ENCODE results near the gene NID2. TPM values are rescaled to one million over a fixed set of nuclear protein-coding genes. Genes with fewer than 3 reads are reported as not detected.

The NID2 gene
- total RNA-seq, 1 experiment from 2014 or later = 6.6 TPM

DNA sequence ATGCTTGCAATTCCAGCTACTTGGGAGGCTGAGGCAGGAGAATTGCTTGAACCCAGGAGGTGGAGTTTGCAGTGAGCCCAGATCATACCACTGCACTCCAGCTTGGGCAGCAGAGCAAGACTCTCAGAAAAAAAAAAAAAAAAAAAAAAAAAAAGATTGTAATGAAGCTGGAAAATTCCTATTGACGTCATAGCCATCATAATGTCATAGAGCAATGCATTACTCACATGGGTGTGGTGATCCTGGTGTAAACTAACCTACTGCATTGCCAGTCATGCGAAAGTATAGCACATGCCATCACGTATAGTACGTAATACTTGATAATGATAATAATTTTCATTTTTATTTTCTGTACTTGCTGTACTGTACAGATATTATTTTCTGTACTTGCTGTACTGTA, 42.7 kb upstream of the NID2 start:
- no peak for DNase-seq
- H2AK5ac ChIP-seq (ENCODE audit: insufficient read length, low read length) = no peak overlapping the region
- no CpG with 5 or more reads among the region's 4 CpGs for WGBS (ENCODE audit: extremely low coverage, insufficient read length, low lambda C conversion rate)
- no peak overlapping the region for H2AFZ ChIP-seq (ENCODE audit: low read length)
- H3K4me2 ChIP-seq (ENCODE audit: insufficient read depth, insufficient read length, low read length) = no peak overlapping the region
- H4K91ac ChIP-seq (ENCODE audit: insufficient read length, low read depth, low read length) = no peak overlapping the region
- no peak overlapping the region for H3T11ph ChIP-seq (ENCODE audit: low read length)
- no peak overlapping the region for H2BK120ac ChIP-seq (ENCODE audit: low read depth, low read length, poor library complexity, severe bottlenecking)
- Mint-ChIP-seq H3K36me3 (ENCODE audit: insufficient read depth in 1 of 3, low read depth in 3 of 3) (no peaks in the 10 kb centered on the region), H3K4me3 (no peak overlapping the region), H3K27ac (no peak overlapping the region), H3K9me3 (no peaks in the 10 kb centered on the region), H3K4me1 (no peaks in the 10 kb centered on the region), H3K27me3 (ENCODE audit: low read depth) (no peaks in the 10 kb centered on the region)
- no peaks in the 10 kb centered on the region for H3K23me2 ChIP-seq (ENCODE audit: insufficient read length, low read depth, low read length, poor library complexity, severe bottlenecking)
- H2BK12ac ChIP-seq (ENCODE audit: insufficient read length, low read depth, low read length) = no peak overlapping the region
- H3K4ac ChIP-seq (ENCODE audit: low read depth, low read length) = no peak overlapping the region
- no peak overlapping the region for H2BK20ac ChIP-seq (ENCODE audit: low read depth, low read length, poor library complexity, severe bottlenecking)
- H3K79me1 ChIP-seq (ENCODE audit: insufficient read depth, low read depth, low read length, poor library complexity, severe bottlenecking) = no peaks in the 10 kb centered on the region
- no peak overlapping the region for H3K27ac ChIP-seq (ENCODE audit: insufficient read length, low read depth, low read length)
- no peaks in the 10 kb centered on the region for H3K79me2 ChIP-seq (ENCODE audit: insufficient read depth, low read length)
- H4K5ac ChIP-seq (ENCODE audit: insufficient read length, low read depth, low read length) = no peak overlapping the region
- H3K18ac ChIP-seq (ENCODE audit: insufficient read length, low read depth, low read length) = no peak overlapping the region
- H4K8ac ChIP-seq (replicated peaks; ENCODE audit: insufficient read length, low read depth, low read length) = no peak overlapping the region
- H3K9me3 ChIP-seq (ENCODE audit: control insufficient read depth, low read depth, low read length) = no peaks in the 10 kb centered on the region
- no peak overlapping the region for H2BK5ac ChIP-seq (ENCODE audit: insufficient read length, low read length)
- H3K23ac ChIP-seq (ENCODE audit: insufficient read length, low read depth, low read length) = no peak overlapping the region
- H3K4me1 ChIP-seq (ENCODE audit: insufficient read depth, low read length) = no peaks in the 10 kb centered on the region
- H3K27me3 ChIP-seq (ENCODE audit: insufficient read depth, low read length) = no peaks in the 10 kb centered on the region
- no peak overlapping the region for H3K9ac ChIP-seq (ENCODE audit: extremely low read depth, insufficient read length, low read length)
- no peak overlapping the region for H2BK15ac ChIP-seq (ENCODE audit: low read depth, low read length)
- no peaks in the 10 kb centered on the region for H4K20me1 ChIP-seq (ENCODE audit: control insufficient read depth, insufficient read depth, insufficient read length)
- H3K14ac ChIP-seq (ENCODE audit: insufficient read depth, low read length) = no peak overlapping the region
- TF ChIP-seq, protein P1, sequence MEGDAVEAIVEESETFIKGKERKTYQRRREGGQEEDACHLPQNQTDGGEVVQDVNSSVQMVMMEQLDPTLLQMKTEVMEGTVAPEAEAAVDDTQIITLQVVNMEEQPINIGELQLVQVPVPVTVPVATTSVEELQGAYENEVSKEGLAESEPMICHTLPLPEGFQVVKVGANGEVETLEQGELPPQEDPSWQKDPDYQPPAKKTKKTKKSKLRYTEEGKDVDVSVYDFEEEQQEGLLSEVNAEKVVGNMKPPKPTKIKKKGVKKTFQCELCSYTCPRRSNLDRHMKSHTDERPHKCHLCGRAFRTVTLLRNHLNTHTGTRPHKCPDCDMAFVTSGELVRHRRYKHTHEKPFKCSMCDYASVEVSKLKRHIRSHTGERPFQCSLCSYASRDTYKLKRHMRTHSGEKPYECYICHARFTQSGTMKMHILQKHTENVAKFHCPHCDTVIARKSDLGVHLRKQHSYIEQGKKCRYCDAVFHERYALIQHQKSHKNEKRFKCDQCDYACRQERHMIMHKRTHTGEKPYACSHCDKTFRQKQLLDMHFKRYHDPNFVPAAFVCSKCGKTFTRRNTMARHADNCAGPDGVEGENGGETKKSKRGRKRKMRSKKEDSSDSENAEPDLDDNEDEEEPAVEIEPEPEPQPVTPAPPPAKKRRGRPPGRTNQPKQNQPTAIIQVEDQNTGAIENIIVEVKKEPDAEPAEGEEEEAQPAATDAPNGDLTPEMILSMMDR (conservative IDR thresholded peaks at IDR 0.05) = no peak
- no peak overlapping the region for H3K56ac ChIP-seq (ENCODE audit: insufficient read length, low read depth, low read length)

Data from H9 (cell line).